ENCODE measurements around the gene MLXIPL. TPM values are rescaled to one million over a fixed set of nuclear protein-coding genes. Genes with fewer than 3 reads are reported as not detected.

MLXIPL gene
- total and polyA plus RNA-seq, 4 donors = 50.3 to 384 (median 232) TPM

DNA sequence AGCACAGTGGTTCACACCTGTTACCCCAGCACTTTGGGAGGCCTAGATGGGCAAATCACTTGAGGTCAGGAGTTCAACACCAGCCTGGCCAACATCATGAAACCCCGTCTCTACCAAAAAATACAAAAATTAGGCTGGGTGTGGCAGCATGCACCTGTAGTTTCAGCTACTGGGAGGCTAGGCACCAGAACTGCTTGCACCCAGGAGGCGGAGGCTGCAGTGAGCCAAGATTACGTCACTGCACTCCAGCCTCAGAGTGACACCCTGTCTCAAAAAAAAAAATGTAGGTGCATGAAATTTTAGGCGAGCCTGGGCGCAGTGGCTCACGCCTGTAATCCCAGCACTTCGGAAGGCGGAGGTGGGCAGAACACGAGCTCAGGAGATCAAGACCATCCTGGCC is 76.5 kb downstream of the MLXIPL start:
- DNase-seq (ENCODE audit: low spot score) = no peak
- Histone ChIP-seq H3K9me3 (ENCODE audit: control insufficient read depth in 4 of 4, low read length in 3 of 4) (no peaks in the 10 kb centered on the region), H3K27ac (ENCODE audit: low read depth in 1 of 2, low read length in 2 of 2) (no peak overlapping the region), H3K27me3 (ENCODE audit: control insufficient read depth in 4 of 4, insufficient read depth in 4 of 4, low read length in 3 of 4) (no peaks in the 10 kb centered on the region), H3K9ac (ENCODE audit: low read depth in 1 of 2, low read length in 2 of 2) (no peak overlapping the region), H3K4me3 (ENCODE audit: low read depth in 1 of 3, low read length in 3 of 3) (no peak overlapping the region), H3K4me1 (ENCODE audit: control insufficient read depth in 4 of 4, insufficient read depth in 4 of 4, low read length in 3 of 4) (no peaks in the 10 kb centered on the region), H3K36me3 (ENCODE audit: control insufficient read depth in 4 of 4, insufficient read depth in 3 of 4, low read depth in 1 of 4, low read length in 3 of 4) (peaks cover 3 to 32% (median 18%) of the 10 kb centered on the region in 4 donors)
- no peak for TF ChIP-seq RXRA (IDR thresholded peaks at IDR 0.05)
- no peak for TF ChIP-seq FOXA2 (IDR thresholded peaks at IDR 0.05)
- no peak for TF ChIP-seq NR2F2 (IDR thresholded peaks at IDR 0.05)
- TF ChIP-seq, protein P1, sequence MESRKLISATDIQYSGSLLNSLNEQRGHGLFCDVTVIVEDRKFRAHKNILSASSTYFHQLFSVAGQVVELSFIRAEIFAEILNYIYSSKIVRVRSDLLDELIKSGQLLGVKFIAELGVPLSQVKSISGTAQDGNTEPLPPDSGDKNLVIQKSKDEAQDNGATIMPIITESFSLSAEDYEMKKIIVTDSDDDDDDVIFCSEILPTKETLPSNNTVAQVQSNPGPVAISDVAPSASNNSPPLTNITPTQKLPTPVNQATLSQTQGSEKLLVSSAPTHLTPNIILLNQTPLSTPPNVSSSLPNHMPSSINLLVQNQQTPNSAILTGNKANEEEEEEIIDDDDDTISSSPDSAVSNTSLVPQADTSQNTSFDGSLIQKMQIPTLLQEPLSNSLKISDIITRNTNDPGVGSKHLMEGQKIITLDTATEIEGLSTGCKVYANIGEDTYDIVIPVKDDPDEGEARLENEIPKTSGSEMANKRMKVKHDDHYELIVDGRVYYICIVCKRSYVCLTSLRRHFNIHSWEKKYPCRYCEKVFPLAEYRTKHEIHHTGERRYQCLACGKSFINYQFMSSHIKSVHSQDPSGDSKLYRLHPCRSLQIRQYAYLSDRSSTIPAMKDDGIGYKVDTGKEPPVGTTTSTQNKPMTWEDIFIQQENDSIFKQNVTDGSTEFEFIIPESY (IDR thresholded peaks at IDR 0.05) = no peak
- no peak for TF ChIP-seq GABPA (IDR thresholded peaks at IDR 0.05 in 1 of 2, conservative IDR thresholded peaks at IDR 0.05 in 1 of 2)
- no peak for TF ChIP-seq RAD21 (IDR thresholded peaks at IDR 0.05)
- TF ChIP-seq FOXA1 (IDR thresholded peaks at IDR 0.05) = no peak
- TF ChIP-seq, protein P2, sequence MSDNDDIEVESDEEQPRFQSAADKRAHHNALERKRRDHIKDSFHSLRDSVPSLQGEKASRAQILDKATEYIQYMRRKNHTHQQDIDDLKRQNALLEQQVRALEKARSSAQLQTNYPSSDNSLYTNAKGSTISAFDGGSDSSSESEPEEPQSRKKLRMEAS (IDR thresholded peaks at IDR 0.05) = no peak
- TF ChIP-seq EGR1 (IDR thresholded peaks at IDR 0.05; ENCODE audit: low read depth in 2 of 2) = no peak
- TF ChIP-seq, protein P3, sequence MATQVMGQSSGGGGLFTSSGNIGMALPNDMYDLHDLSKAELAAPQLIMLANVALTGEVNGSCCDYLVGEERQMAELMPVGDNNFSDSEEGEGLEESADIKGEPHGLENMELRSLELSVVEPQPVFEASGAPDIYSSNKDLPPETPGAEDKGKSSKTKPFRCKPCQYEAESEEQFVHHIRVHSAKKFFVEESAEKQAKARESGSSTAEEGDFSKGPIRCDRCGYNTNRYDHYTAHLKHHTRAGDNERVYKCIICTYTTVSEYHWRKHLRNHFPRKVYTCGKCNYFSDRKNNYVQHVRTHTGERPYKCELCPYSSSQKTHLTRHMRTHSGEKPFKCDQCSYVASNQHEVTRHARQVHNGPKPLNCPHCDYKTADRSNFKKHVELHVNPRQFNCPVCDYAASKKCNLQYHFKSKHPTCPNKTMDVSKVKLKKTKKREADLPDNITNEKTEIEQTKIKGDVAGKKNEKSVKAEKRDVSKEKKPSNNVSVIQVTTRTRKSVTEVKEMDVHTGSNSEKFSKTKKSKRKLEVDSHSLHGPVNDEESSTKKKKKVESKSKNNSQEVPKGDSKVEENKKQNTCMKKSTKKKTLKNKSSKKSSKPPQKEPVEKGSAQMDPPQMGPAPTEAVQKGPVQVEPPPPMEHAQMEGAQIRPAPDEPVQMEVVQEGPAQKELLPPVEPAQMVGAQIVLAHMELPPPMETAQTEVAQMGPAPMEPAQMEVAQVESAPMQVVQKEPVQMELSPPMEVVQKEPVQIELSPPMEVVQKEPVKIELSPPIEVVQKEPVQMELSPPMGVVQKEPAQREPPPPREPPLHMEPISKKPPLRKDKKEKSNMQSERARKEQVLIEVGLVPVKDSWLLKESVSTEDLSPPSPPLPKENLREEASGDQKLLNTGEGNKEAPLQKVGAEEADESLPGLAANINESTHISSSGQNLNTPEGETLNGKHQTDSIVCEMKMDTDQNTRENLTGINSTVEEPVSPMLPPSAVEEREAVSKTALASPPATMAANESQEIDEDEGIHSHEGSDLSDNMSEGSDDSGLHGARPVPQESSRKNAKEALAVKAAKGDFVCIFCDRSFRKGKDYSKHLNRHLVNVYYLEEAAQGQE (IDR thresholded peaks at IDR 0.05) = no peak
- no peak for TF ChIP-seq JUND (IDR thresholded peaks at IDR 0.05)
- no peak for TF ChIP-seq YY1 (IDR thresholded peaks at IDR 0.05)
- 90% methylated on average over 9 of the region's 9 CpGs for WGBS

DNA sequence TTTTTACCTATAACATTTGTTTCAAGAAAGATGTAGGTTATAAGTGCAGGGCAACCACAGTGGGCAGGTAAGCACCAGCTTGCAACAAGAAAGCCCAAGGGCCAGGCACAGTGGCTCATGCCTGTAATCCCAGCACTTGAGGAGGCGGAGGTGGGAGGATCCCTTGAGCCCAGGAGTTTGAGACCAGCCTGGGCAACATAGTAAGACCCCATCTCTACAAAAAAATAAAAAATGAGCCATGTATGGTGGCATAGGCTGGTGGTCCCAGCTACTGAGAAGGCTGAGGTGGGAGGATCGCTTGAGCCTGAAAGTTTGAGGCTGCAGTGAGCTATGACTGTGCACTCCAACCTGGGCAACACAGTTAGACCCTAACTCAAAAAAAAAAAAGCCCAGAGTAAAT is 79.6 kb downstream of the MLXIPL start:
- DNase-seq (ENCODE audit: low spot score) = no peak
- peaks cover 1 to 40% (median 33%) of the 10 kb centered on the region in 4 donors for H3K36me3 ChIP-seq (ENCODE audit: control insufficient read depth in 4 of 4, insufficient read depth in 3 of 4, low read depth in 1 of 4, low read length in 3 of 4)
- no peaks in the 10 kb centered on the region for H3K9me3 ChIP-seq (ENCODE audit: control insufficient read depth in 4 of 4, low read length in 3 of 4)
- H3K27me3 ChIP-seq (ENCODE audit: control insufficient read depth in 4 of 4, insufficient read depth in 4 of 4, low read length in 3 of 4) = no peaks in the 10 kb centered on the region
- H3K4me1 ChIP-seq (ENCODE audit: control insufficient read depth in 4 of 4, insufficient read depth in 4 of 4, low read length in 3 of 4) = no peaks in the 10 kb centered on the region
- 97% methylated on average over 2 of the region's 2 CpGs for WGBS
- no peak overlapping the region for H3K27ac ChIP-seq (ENCODE audit: low read depth in 1 of 2, low read length in 2 of 2)
- H3K4me3 ChIP-seq (ENCODE audit: low read depth in 1 of 3, low read length in 3 of 3) = no peak overlapping the region
- H3K9ac ChIP-seq (ENCODE audit: low read depth in 1 of 2, low read length in 2 of 2) = no peak overlapping the region
- TF ChIP-seq NR2F2 (IDR thresholded peaks at IDR 0.05) (no peak), SP1 (IDR thresholded peaks at IDR 0.05) (no peak), JUND (IDR thresholded peaks at IDR 0.05) (no peak), RXRA (IDR thresholded peaks at IDR 0.05) (no peak), HNF4A (conservative IDR thresholded peaks at IDR 0.05) (no peak), FOXA1 (IDR thresholded peaks at IDR 0.05) (no peak), FOXA2 (IDR thresholded peaks at IDR 0.05) (no peak), RAD21 (IDR thresholded peaks at IDR 0.05) (no peak), GABPA (IDR thresholded peaks at IDR 0.05 in 1 of 2, conservative IDR thresholded peaks at IDR 0.05 in 1 of 2) (no peak), HNF4G (IDR thresholded peaks at IDR 0.05) (no peak), YY1 (IDR thresholded peaks at IDR 0.05) (no peak), TAF1 (conservative IDR thresholded peaks at IDR 0.05) (no peak)
- TF ChIP-seq, protein P4, sequence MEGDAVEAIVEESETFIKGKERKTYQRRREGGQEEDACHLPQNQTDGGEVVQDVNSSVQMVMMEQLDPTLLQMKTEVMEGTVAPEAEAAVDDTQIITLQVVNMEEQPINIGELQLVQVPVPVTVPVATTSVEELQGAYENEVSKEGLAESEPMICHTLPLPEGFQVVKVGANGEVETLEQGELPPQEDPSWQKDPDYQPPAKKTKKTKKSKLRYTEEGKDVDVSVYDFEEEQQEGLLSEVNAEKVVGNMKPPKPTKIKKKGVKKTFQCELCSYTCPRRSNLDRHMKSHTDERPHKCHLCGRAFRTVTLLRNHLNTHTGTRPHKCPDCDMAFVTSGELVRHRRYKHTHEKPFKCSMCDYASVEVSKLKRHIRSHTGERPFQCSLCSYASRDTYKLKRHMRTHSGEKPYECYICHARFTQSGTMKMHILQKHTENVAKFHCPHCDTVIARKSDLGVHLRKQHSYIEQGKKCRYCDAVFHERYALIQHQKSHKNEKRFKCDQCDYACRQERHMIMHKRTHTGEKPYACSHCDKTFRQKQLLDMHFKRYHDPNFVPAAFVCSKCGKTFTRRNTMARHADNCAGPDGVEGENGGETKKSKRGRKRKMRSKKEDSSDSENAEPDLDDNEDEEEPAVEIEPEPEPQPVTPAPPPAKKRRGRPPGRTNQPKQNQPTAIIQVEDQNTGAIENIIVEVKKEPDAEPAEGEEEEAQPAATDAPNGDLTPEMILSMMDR (IDR thresholded peaks at IDR 0.05; ENCODE audit: low read depth, low read length, missing input control) = no peak
- TF ChIP-seq, protein P2 (IDR thresholded peaks at IDR 0.05) = no peak
- TF ChIP-seq, protein P3 (IDR thresholded peaks at IDR 0.05) = no peak
- TF ChIP-seq, protein P1 (IDR thresholded peaks at IDR 0.05) = no peak
- TF ChIP-seq, protein P5, sequence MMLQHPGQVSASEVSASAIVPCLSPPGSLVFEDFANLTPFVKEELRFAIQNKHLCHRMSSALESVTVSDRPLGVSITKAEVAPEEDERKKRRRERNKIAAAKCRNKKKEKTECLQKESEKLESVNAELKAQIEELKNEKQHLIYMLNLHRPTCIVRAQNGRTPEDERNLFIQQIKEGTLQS (IDR thresholded peaks at IDR 0.05) = no peak

Measured in liver (tissue), 9 donors.